ENCODE results near the gene VPS35.

The VPS35 gene

DNA sequence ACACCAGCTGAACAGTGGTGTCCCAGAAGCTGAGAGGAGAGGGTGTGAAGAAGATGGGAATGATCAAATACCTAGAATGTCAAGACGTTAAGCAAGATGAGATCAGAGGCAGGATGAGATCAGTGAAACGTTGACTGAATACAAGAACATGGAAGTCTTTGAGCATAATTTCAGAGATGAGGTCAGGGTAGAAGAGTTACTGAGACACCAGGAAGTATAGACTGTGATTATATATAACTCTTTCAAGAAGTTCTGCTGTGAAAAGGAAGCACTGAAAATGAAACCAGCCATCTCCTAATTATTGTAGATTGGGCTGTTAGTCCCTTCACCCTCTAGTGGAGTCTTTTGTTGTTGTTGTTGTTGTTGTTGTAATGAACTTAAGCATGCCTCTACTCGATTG, 76.9 kb downstream of the VPS35 start:
- DNase-seq (ENCODE audit: low spot score): peak; percentile 52
- in situ Hi-C loops (cut with MboI; ENCODE audit: low sequenced_read_pairs, unreplicated experiment): no loop called here
- TF ChIP-seq, protein P1, sequence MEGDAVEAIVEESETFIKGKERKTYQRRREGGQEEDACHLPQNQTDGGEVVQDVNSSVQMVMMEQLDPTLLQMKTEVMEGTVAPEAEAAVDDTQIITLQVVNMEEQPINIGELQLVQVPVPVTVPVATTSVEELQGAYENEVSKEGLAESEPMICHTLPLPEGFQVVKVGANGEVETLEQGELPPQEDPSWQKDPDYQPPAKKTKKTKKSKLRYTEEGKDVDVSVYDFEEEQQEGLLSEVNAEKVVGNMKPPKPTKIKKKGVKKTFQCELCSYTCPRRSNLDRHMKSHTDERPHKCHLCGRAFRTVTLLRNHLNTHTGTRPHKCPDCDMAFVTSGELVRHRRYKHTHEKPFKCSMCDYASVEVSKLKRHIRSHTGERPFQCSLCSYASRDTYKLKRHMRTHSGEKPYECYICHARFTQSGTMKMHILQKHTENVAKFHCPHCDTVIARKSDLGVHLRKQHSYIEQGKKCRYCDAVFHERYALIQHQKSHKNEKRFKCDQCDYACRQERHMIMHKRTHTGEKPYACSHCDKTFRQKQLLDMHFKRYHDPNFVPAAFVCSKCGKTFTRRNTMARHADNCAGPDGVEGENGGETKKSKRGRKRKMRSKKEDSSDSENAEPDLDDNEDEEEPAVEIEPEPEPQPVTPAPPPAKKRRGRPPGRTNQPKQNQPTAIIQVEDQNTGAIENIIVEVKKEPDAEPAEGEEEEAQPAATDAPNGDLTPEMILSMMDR (IDR thresholded peaks at IDR 0.05; ENCODE audit: borderline replicate concordance, control extremely low read depth, extremely low read depth, insufficient read depth, missing control alignments): no peak

DNA sequence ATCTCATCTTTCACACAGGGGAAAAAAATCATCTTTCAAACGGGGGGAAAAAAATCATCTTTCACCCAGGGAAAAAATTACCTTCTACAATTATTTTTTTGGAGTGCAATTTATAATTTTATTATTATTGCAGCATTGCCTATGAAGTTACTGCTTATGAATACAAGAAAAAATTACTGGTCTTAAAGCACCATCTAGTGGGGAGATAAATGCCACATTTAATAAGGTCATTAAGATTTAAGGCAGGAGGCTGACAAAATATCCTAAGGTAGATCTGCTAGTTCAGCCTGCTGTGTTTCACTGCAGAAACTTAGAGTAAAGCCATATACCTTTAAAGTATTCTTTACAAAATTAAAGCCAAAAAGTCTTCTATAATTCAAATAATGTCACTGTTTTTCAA, 81.4 kb downstream of the VPS35 start:
- in situ Hi-C loops (cut with MboI; ENCODE audit: low sequenced_read_pairs, unreplicated experiment): no loop called here
- TF ChIP-seq, protein P1 (IDR thresholded peaks at IDR 0.05; ENCODE audit: borderline replicate concordance, control extremely low read depth, extremely low read depth, insufficient read depth, missing control alignments): peak; percentile 12

DNA sequence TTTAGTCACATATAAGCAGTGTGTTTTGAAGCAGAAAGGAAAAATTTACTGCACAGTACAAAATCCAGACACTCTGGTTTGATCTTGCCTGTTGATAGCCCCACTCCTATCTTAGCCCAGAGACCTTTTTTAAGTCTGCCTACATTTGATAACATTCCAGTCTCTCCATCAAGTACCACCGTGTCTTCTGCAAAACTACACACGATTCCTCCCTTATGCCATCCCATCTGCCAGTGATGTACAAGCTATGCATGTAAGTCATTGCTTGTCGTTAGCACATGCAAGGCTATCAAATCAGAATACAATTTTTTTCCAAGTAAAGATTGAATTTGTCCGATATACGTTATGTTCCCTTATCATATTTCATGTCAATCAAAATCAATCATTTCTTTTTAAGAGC, 82.7 kb downstream of the VPS35 start:
- in situ Hi-C loops (cut with MboI; ENCODE audit: low sequenced_read_pairs, unreplicated experiment): no loop called here
- TF ChIP-seq, protein P1 (IDR thresholded peaks at IDR 0.05; ENCODE audit: borderline replicate concordance, control extremely low read depth, extremely low read depth, insufficient read depth, missing control alignments): no peak
- DNase-seq (ENCODE audit: low spot score): no peak

More for the DNA sequence above, 81.4 kb downstream of the VPS35 start:
- no peak for DNase-seq (ENCODE audit: low spot score)
